Raji (cell line): Measurements from ENCODE around the gene MYL5.

Source experiments
- POLR2A ChIP-seq: IDR thresholded peaks from 2 replicates; pipeline ENCODE4 v1.6.1; 2011; ENCODE audit warnings: low read depth, low read length, control low read depth; ENCODE audit not compliant: insufficient read depth

The MYL5 gene

DNA sequence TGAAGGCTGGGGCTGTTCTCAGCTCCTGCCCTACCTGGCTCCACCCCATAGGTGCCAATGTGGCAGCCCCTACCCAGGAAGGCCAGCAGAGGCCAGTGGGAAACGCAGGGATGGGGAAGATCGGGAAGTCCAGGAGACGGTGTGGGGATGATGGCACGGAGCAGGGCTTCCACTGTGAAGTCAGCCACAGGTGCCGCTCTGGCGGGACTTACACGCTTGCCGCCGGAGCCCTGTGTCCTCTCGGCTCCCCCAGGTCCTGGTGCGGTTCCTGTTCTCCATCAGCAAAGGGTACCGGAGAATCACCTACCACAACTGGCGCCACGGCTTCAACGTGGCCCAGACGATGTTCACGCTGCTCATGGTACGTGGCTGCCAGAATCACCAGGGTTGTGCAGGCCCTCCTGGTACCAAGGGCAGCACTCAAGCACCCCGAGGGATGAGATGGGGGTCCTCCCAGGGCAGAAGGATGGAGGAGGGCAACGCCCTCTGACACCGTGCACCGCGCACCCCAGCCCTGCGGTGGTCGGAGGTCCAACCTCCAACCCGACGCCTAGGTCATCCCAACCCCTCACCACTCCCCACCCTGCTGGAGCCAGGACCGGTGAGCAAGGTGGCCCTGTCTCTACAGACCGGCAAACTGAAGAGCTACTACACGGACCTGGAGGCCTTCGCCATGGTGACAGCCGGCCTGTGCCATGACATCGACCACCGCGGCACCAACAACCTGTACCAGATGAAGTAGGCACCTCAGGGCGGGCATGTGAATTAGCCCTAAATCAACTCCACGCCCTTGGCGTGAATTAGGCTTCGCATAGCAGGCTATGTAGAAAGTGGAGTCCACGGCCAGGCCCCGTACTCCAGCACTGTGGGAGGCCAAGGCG, 12.2 kb upstream of the MYL5 start:
- no peak for TF ChIP-seq POLR2A

DNA sequence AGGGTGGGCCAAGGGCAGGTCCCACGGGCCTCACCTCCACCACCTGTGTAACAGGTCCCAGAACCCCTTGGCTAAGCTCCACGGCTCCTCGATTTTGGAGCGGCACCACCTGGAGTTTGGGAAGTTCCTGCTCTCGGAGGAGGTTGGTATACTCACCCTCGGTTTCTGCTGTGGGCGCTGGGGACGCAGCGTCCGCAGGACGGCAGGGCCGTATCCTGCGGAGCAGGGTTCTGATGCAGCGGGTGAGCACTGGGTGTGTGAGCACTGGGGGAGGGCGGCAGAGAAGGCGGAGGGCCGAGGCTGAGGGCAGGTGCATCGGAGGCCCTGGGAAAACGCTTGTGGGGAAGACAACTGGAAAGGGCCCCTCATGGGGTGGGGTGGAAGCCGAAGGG, 11.3 kb upstream of the MYL5 start:
- no peak for TF ChIP-seq POLR2A

DNA sequence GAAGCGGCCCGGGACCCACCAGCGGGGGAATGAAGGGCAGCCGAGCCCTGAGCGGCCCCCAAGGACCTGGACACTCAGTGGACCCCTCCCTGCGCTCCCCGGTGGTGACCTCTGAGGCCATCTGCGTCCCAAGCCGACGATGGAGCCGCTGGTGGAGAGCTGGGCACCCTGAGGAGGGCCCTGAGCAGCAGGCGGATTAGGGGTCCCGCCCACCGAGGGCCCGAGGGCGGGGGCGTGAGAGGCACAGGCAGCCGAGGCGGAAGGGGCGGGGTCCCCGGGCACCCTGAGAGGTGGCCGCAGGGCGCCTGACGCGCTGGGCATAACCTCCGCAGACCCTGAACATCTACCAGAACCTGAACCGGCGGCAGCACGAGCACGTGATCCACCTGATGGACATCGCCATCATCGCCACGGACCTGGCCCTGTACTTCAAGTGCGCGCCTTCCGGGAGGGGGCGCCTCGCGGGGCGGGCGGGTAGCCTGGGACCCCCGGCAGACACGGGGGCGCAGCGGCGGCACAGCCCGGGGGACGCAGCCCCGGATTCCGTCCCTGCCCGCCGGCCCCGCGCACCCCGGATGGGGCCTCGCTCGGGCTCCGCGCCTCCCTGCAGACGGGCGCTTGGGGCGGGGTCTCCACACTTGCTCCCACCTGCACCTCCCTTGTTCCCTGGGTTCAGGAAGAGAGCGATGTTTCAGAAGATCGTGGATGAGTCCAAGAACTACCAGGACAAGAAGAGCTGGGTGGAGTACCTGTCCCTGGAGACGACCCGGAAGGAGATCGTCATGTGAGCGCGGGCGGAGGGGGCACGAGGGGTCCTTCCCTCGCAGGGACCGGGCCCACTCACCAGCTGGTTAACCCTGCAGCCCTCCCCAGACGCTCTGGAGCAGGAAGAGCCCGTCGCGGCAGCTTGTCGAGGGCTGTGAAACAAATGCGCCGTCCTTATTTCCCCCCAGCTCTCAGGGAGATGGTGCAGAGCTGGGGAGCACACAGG, 10.6 kb upstream of the MYL5 start:
- TF ChIP-seq POLR2A: peak; percentile 87

DNA sequence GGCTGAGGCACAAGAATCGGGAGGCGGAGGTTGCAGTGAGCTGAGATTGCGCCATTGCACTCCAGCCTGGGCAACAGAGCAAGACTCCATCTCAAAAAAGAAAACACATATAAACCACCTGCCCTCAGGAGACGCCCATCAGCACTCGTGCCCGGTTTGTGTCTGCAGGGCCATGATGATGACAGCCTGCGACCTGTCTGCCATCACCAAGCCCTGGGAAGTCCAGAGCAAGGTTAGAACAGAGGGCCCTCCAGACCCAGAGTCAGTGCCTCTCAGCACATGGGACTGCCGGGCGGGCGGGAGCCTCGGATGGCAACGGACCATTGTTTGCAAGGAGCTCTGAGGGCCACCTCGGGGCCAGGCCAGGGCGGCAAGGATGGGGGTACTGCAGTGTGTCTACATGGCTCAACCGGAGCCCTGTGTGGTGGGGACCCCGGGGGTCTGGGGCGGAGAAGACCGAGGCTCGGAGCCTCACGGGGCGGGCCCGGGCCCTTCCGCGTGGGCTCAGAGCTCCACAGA, 9.6 kb upstream of the MYL5 start:
- no peak for TF ChIP-seq POLR2A

- no peak for TF ChIP-seq POLR2A
These were observed 9.0 kb upstream of the MYL5 start for GRCh38 chr4:665381-665750.

- no peak for TF ChIP-seq POLR2A
These were observed 8.4 kb upstream of the MYL5 start for GRCh38 chr4:665751-666435.

- TF ChIP-seq POLR2A: no peak
These were observed 7.9 kb upstream of the MYL5 start for GRCh38 chr4:666436-666810.

- TF ChIP-seq POLR2A: peak; percentile 33; the same call in 1 of the 2 replicates
These were observed 7.4 kb upstream of the MYL5 start for GRCh38 chr4:666822-667544.

DNA sequence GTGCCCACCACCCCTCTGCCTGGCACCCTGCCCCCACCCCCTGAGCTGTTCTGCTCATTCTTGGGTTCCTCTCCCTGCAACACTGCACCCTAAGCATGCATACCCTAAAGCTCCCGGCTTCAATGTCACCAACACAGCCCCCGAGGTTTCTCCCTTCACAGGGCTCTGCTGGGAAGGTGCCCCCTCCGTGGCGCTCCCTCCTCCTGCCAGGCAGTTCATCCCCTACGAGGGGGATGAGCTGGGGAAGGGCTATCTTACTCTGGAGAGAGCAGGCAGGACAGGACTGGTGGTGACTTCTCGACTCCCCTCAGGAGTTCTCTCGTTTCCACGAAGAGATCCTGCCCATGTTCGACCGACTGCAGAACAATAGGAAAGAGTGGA, 6.8 kb upstream of the MYL5 start:
- TF ChIP-seq POLR2A: peak; percentile 2; the same call in 1 of the 2 replicates

DNA sequence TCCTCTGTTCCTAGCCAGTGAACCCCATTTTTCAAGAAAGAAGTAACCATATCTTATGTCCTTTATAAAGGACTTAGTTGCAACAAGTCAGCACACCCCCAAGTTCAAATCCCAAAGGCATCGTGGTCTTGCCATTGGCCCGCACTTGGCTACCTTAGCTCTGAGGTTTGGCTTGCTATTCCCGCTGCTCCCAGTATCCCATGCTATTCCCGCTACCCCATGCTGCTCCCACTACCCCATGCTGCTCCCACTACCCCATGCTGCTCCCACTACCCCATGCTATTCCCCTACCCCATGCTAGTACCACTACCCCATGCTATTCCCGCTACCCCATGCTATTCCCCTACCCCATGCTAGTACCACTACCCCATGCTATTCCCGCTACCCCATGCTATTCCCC, 6.1 kb upstream of the MYL5 start:
- TF ChIP-seq POLR2A: 0 out of 2 replicates have a peak, but pooled peaks have one; percentile 0

DNA sequence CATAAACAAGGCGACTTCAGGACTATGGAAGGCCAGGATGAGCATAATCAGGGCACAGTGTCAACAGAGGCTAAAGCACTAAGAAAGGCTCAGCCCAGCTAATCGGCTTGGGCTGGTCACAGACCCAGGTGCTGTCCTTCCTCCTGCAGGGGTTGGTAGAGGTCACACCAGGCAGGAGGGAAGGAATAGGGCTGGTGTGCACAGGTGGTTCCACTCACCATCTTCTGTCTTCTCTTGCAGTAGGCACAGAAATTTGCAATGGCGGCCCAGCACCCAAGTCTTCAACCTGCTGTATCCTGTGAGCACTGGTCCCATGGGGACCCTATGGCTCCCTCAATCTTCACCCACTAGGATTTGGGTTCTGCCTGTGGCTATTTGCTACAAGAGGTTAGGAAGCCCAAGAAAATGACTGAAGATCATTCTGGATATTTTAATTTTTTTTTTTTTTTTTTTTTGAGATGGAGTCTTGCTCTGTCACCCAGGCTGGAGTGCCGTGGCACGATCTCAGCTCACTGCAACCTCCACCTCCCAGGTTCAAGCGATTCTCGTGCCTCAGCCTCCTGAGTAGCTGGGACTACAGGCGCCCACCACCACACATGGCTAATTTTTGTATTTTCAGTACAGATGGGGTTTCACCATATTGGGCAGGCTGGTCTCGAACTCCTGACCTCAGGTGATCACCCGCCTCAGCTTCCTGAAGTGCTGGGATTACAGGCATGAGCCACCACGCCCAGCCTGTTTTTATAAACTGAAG, 4.4 kb upstream of the MYL5 start:
- peak; percentile 31; the same call in 1 of the 2 replicates for TF ChIP-seq POLR2A

GRCh38 chr4:671769-672168, 2.6 kb upstream of the MYL5 start:
- TF ChIP-seq POLR2A: 0 out of 2 replicates have a peak, but pooled peaks have one; percentile 32

DNA sequence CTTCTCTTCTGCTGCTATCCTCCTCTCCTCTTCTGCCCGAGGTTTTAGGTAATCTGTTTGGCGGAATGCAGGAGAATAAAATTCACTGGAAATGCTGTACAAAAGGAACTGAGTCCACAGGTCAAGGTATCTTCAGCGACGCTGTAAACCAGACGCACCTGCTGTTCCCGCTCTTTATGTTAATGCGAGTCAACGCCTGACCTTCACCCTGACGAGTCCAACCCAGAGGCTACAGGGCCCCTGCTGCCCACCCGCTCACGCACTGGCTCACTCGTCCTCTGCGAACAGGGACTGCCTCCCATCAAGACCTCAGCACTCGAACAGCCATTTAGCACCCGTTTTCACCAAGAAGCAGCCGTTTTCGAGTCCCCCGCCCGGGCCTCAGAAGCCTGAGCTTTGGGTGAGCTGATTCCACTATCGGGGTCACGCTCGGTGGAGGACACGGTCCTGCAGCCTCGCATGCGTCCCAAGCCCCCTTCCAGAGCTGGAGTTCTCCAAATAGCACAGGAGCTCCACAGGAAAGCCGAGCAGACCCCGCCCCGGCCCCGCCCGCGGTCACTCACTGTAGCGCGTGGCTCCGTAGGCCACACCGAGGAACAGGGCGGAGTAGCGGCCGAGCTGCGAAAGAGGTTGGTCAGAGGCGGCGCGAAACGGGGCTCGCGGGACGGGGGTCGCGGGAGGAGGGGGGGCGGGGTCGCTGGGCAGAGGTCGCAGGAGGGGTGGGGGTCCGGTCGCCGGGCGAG, 822 bp upstream of the MYL5 start:
- no peak for TF ChIP-seq POLR2A
